Bronchial epithelial cell (primary cell): ENCODE data around the gene QPRT. TPM values are rescaled to one million over a fixed set of nuclear protein-coding genes. Genes with fewer than 3 reads are reported as not detected.
"Not testable (repeated sequence)": the region's sequence is repeated elsewhere in the genome, so short reads cannot be mapped to it uniquely, and the experiment has no call there.

ENCODE experiments used
- DNase-seq: peaks from one replicate; pipeline ENCODE4 v3.0.0-alpha.2; 2010; ENCODE audit warnings: low read depth
- FAIRE-seq: peaks from 2 replicates; lab custom pipeline; 2011; peaks lifted over from hg19 to GRCh38; lab: Jason Lieb, UNC
- H3K27me3 ChIP-seq: 2 replicates; pipeline ENCODE4 v1.5.1; 2011; ENCODE audit warnings: low read length; ENCODE audit not compliant: control insufficient read depth, insufficient read depth
- H3K36me3 ChIP-seq: 2 replicates; pipeline ENCODE4 v1.5.1; 2011; ENCODE audit warnings: low read length; ENCODE audit not compliant: control insufficient read depth, insufficient read depth
- H3K4me3 ChIP-seq: 2 replicates; pipeline ENCODE4 v1.5.1; 2011; ENCODE audit warnings: mild to moderate bottlenecking, low read depth, low read length, control low read depth
- total RNA-seq: library from RNA; depleted of rRNA; stranded (reverse); fragments of >200 nt; gene quantifications from 2 replicates; pipeline ENCODE4 v1.2.1, GENCODE V29; 2014
- TF ChIP-seq, protein P1 (sequence below): IDR thresholded peaks from 2 replicates; pipeline ENCODE4 v1.5.1; 2011; ENCODE audit warnings: mild to moderate bottlenecking, moderate library complexity, low read length, control low read depth, inconsistent platforms; ENCODE audit not compliant: insufficient read depth, severe bottlenecking

The QPRT gene
- total RNA-seq, 1 donor from 2014 or later, result 0.79 TPM

DNA sequence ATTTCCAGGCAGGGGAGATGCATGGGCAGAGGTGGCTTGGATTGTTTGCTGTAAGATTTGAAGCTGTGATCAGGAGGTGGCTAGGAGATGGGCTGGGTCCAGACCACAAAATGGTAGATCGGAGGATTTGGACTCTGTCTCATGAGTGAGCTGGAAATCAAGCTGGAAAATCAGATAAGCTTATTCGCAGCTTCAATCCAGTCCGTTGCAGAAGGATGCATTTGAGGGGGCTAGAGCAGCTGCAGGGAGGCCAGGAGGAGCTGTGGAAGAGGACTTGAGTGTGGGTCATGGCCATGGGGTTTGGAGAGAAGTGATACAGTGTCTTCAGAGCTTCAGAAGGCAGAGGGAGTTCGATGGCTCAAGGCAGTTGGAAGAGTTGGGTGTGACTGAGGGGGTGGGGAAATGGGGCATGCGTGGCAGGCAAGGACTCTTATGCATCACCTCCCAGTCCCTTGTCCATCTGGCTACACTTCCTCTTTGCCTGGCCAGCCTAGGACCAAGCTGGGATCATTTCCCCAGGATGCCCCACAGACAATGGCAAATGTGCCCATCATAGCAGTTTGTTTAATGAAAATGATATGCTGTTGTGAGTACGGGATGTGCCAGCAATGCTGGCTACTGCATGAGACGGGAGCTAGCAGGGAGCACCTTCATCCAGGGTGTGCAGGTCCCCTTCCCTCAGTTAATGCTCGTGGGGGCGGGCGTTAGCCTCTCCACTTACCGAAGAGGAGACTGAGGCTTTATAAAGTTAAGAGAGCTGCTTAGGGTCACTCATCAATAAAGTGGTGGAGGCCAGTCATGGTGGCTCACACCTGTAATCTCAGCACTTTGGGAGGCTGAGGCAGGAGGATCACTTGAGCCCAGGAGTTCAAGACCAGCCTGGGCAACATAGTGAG lies 20.6 kb downstream of the QPRT start:
- no peak for FAIRE-seq
- Histone ChIP-seq H3K4me3 (no peak overlapping the region), H3K27me3 (no peaks in the 10 kb centered on the region), H3K36me3 (no peaks in the 10 kb centered on the region)
- no peak for DNase-seq
- TF ChIP-seq, protein P1, sequence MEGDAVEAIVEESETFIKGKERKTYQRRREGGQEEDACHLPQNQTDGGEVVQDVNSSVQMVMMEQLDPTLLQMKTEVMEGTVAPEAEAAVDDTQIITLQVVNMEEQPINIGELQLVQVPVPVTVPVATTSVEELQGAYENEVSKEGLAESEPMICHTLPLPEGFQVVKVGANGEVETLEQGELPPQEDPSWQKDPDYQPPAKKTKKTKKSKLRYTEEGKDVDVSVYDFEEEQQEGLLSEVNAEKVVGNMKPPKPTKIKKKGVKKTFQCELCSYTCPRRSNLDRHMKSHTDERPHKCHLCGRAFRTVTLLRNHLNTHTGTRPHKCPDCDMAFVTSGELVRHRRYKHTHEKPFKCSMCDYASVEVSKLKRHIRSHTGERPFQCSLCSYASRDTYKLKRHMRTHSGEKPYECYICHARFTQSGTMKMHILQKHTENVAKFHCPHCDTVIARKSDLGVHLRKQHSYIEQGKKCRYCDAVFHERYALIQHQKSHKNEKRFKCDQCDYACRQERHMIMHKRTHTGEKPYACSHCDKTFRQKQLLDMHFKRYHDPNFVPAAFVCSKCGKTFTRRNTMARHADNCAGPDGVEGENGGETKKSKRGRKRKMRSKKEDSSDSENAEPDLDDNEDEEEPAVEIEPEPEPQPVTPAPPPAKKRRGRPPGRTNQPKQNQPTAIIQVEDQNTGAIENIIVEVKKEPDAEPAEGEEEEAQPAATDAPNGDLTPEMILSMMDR, result no peak

DNA sequence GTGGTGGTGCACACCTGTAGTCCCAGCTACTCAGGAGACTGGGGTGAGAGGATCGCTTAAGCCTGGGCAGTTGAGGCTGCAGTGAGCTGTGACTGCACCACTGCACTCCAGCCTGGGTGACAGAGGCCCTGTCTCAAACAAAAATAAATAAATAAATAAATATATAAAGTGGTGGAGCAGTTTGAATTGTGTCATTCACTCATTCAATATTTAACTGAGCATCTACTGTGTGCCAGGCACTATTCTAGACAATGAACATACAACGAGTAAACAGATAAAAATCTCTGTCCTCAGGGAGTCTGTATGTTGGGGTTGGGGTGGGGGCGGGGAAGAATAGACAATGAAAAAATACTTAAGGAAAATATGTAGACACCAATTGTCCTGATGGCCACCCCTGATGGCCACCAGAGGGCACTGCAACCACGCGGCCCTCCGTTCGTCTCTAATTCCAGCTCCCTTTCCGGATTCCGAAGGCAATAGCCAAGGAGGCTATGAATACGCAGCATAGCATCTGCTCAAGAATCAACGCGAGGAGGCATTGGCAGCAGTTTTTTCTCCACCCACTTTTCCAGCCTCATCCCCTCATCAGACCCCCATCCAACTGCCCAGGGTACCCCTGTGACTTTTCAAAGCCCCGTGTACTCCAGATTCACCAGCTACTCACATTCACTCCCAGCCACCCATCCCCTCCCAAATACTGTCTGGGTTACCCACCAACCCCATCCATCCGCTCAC lies 21.4 kb downstream of the QPRT start:
- Histone ChIP-seq H3K27me3 (no peaks in the 10 kb centered on the region), H3K4me3 (no peak overlapping the region), H3K36me3 (no peaks in the 10 kb centered on the region)
- DNase-seq (peak; percentile 81), FAIRE-seq (no peak)
- TF ChIP-seq, protein P1, result peak; percentile 83

DNA sequence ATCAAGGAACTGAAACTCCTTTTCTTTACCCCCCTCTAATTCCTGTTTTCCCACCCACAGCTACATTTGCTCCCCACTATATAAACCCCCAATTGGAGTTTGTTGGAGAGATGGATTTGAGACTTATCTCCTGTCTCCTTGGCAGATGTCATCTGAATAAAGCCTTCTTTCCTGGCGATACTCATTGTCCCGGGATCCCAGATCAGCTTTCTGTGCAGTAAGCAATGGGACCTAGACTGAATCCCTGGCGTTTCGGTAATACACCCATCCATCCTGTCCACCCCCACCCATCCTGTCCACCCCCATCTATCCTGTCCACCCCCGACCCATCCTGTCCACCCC lies 22.2 kb downstream of the QPRT start:
- H3K4me3 ChIP-seq, result no peak overlapping the region
- no peaks in the 10 kb centered on the region for H3K27me3 ChIP-seq
- no peak for DNase-seq
- FAIRE-seq, result no peak
- no peaks in the 10 kb centered on the region for H3K36me3 ChIP-seq
- TF ChIP-seq, protein P1, result no peak

DNA sequence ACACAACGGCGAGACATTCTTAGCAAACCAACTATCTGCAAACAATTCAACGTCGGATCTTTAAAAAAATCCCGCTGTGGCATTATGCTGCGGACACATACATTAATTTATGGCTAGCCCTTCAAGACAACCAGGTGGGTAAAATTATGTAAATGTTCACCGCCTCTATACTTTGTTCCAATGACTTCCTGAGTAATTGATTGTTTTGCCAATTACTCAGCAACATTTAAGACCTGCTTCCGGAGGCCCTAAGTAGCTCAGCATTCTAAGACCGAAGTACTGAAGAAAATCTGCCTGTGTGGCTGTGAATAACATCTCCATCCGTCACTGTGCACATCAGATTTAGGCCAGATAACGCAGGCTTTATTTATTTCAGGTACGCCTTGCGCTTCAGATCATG lies 23.3 kb downstream of the QPRT start:
- H3K4me3 ChIP-seq, result no peak overlapping the region
- no peak for FAIRE-seq
- TF ChIP-seq, protein P1, result no peak
- no peaks in the 10 kb centered on the region for H3K36me3 ChIP-seq
- DNase-seq, result no peak
- H3K27me3 ChIP-seq, result no peaks in the 10 kb centered on the region

DNA sequence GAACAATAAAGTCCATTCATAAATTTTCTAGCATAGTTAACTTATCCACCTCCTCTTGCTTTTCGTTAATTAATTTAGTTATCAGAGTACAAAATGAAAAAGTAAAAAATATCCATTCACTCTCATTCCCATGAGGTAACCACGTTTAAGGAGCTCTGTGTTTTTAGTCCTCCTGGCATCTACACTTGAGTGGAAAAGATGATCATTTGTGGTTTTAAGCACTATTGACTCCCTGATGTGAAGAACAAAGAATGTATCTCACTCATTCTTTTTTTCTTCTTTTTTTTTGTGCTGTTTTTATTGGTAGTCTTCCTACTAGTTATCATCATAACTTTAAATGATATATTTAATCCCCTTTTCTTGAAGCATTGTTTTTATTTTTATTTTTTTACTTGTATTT lies 26.1 kb downstream of the QPRT start:
- Histone ChIP-seq H3K27me3 (no peaks in the 10 kb centered on the region), H3K36me3 (no peaks in the 10 kb centered on the region), H3K4me3 (no peak overlapping the region)
- FAIRE-seq (no peak), DNase-seq (no peak)
- TF ChIP-seq, protein P1, result no peak

DNA sequence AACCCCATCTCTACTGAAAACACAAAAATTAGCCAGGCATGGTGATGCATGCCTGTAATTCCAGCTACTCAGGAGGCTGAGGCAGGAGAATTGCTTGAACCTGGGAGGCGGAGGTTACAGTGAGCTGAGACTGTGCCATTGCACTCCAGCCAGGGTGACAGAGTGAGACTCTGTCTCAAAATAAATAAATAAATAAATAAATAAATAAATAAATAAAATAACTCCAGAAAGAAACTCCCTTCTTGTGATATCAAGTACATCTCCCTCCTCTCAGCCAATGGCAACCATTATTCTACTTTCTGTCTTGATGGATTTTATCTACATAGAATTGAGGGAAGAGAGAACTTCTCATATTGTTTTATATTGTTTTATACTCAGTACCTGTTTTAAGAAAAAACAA lies 28.2 kb downstream of the QPRT start:
- H3K36me3 ChIP-seq, H3K4me3 ChIP-seq, FAIRE-seq, DNase-seq, H3K27me3 ChIP-seq: not testable (repeated sequence)
